Measurements from ENCODE around the gene CCR5.
"Not testable (repeated sequence)": the region's sequence is repeated elsewhere in the genome, so short reads cannot be mapped to it uniquely, and the experiment has no call there.

The CCR5 gene

GRCh38 chr3:46383211-46383950 is 12.6 kb downstream of the CCR5 start:
- DNase-seq (ENCODE audit: low read depth in 1 of 2, low spot score in 1 of 2): no peak

GRCh38 chr3:46383951-46384330 is 13.2 kb downstream of the CCR5 start:
- no peak for DNase-seq (ENCODE audit: low read depth in 1 of 2, low spot score in 1 of 2)

GRCh38 chr3:46386205-46386604 is 15.5 kb downstream of the CCR5 start:
- no peak for DNase-seq (ENCODE audit: low read depth in 1 of 2, low spot score in 1 of 2)

- DNase-seq (ENCODE audit: low read depth in 1 of 2, low spot score in 1 of 2): not testable (repeated sequence)
Measured at GRCh38 chr3:46388847-46389246, 18.1 kb downstream of the CCR5 start.

- DNase-seq (ENCODE audit: low read depth in 1 of 2, low spot score in 1 of 2): no peak
Measured at GRCh38 chr3:46389306-46389705, 18.6 kb downstream of the CCR5 start.

- DNase-seq (ENCODE audit: low read depth in 1 of 2, low spot score in 1 of 2): not testable (repeated sequence)
Measured at GRCh38 chr3:46391526-46391925, 20.8 kb downstream of the CCR5 start.

- DNase-seq (ENCODE audit: low read depth in 1 of 2, low spot score in 1 of 2): no peak
Measured at GRCh38 chr3:46393011-46393410, 22.3 kb downstream of the CCR5 start.

- no peak for DNase-seq (ENCODE audit: low read depth in 1 of 2, low spot score in 1 of 2)
Measured at GRCh38 chr3:46393554-46394434, 23.0 kb downstream of the CCR5 start.

- DNase-seq (ENCODE audit: low read depth in 1 of 2, low spot score in 1 of 2): no peak
Measured at GRCh38 chr3:46395210-46395661, 24.5 kb downstream of the CCR5 start.

- DNase-seq (ENCODE audit: low read depth in 1 of 2, low spot score in 1 of 2): no peak
Measured at GRCh38 chr3:46395766-46396530, 25.2 kb downstream of the CCR5 start.

- no peak for DNase-seq (ENCODE audit: low read depth in 1 of 2, low spot score in 1 of 2)
Measured at GRCh38 chr3:46397111-46397510, 26.4 kb downstream of the CCR5 start.

GRCh38 chr3:46398186-46398955 is 27.6 kb downstream of the CCR5 start:
- DNase-seq (ENCODE audit: low read depth in 1 of 2, low spot score in 1 of 2): no peak

- no peak for DNase-seq (ENCODE audit: low read depth in 1 of 2, low spot score in 1 of 2)
Measured at GRCh38 chr3:46399098-46399497, 28.4 kb downstream of the CCR5 start.

- DNase-seq (ENCODE audit: low read depth in 1 of 2, low spot score in 1 of 2): no peak
Measured at GRCh38 chr3:46399557-46399956, 28.8 kb downstream of the CCR5 start.

- DNase-seq (ENCODE audit: low read depth in 1 of 2, low spot score in 1 of 2): no peak
Measured at GRCh38 chr3:46400000-46400734, 29.4 kb downstream of the CCR5 start.

- DNase-seq (ENCODE audit: low read depth in 1 of 2, low spot score in 1 of 2): no peak
Measured at GRCh38 chr3:46400846-46401245, 30.1 kb downstream of the CCR5 start.

- no peak for DNase-seq (ENCODE audit: low read depth in 1 of 2, low spot score in 1 of 2)
Measured at GRCh38 chr3:46401579-46401978, 30.8 kb downstream of the CCR5 start.

GRCh38 chr3:46402902-46403301 is 32.2 kb downstream of the CCR5 start:
- not testable (repeated sequence) for DNase-seq (ENCODE audit: low read depth in 1 of 2, low spot score in 1 of 2)

- DNase-seq (ENCODE audit: low read depth in 1 of 2, low spot score in 1 of 2): no peak
Measured at GRCh38 chr3:46405301-46406019, 34.7 kb downstream of the CCR5 start.

GRCh38 chr3:46406443-46406787 is 35.7 kb downstream of the CCR5 start:
- DNase-seq (ENCODE audit: low read depth in 1 of 2, low spot score in 1 of 2): no peak

Measured in activated T-helper 1 cell treated with anti-CD3 and anti-CD28 coated beads, Interleukin-2, amount 50 U/mL, for 16 hours (primary cell).